Sigmoid colon (tissue), 7 donors: ENCODE measurements around the gene ITPRIP. TPM values are rescaled to one million over a fixed set of nuclear protein-coding genes. Genes with fewer than 3 reads are reported as not detected.

Source experiments
- DNase-seq: peaks from one replicate; pipeline ENCODE4 v3.0.0-alpha.2; 2019
- H3K27ac ChIP-seq, 4 donors: fragments of 200-600 bp; sonication (generic); one replicate each; pipeline ENCODE4 v1.5.1; 2016 to 2019; ENCODE audit warnings: mild to moderate bottlenecking in 1 of 4
- H3K27me3 ChIP-seq, 3 donors: fragments of 200-600 bp; sonication (generic); one replicate each; pipeline ENCODE4 v1.5.1; 2019; ENCODE audit warnings: mild to moderate bottlenecking in 1 of 3
- H3K36me3 ChIP-seq, 4 donors: fragments of 200-600 bp; sonication (generic); one replicate each; pipeline ENCODE4 v1.5.1; 2016 to 2019
- H3K4me1 ChIP-seq, 4 donors: fragments of 200-600 bp; sonication (generic); one replicate each; pipeline ENCODE4 v1.5.1; 2017 to 2019
- H3K4me3 ChIP-seq, 4 donors: fragments of 200-600 bp; sonication (generic); one replicate each; pipeline ENCODE4 v1.5.1; 2017 to 2019; ENCODE audit warnings: mild to moderate bottlenecking in 2 of 4, moderate library complexity in 1 of 4
- H3K9me3 ChIP-seq, 4 donors: fragments of 200-600 bp in 3 of 4; sonication (generic) in 3 of 4; one replicate each; pipeline versions ENCODE4 v1.5.1 to v1.6.1; 2013 to 2019
- EP300 ChIP-seq, 4 donors: sonication (generic); formaldehyde crosslinking; IDR thresholded peaks; one replicate each; pipeline ENCODE4 v1.6.1; 2017; ENCODE audit warnings: antibody characterized with exemption in 4 of 4
- POLR2A ChIP-seq, 2 donors: fragments of 450-650 bp; IDR thresholded peaks; one replicate each; pipeline ENCODE4 v1.6.1; 2016; ENCODE audit warnings: antibody characterized with exemption in 2 of 2, mild to moderate bottlenecking in 2 of 2, moderate library complexity in 2 of 2
- POLR2AphosphoS5 ChIP-seq, 4 donors: sonication (generic); formaldehyde crosslinking; IDR thresholded peaks; one replicate each; pipeline ENCODE4 v1.6.1; 2017; ENCODE audit warnings: antibody characterized with exemption in 4 of 4
- WGBS, 2 donors: extraction: QIAGEN DNeasy Blood & Tissue Kit; methylation state at CpG; one replicate each; pipeline ENCODE4 v1.1.7; 2013; 5-methylcytosine and 5-hydroxymethylcytosine counted together
- intact Hi-C: fragments of 100-400 bp; cut with DNase I; formaldehyde crosslinking; loops from one replicate; pipeline ENCODE4 v1.15.1; 2023
- polyA plus RNA-seq, 3 donors: library from polyadenylated mRNA; stranded (reverse); fragments of 200-250 nt; gene quantifications; one replicate each; pipeline ENCODE4 v1.2.3, GENCODE V29; 2013
- total RNA-seq, 4 donors: library from RNA; depleted of rRNA; stranded (reverse); fragments of >200 nt; gene quantifications; one replicate each; pipeline ENCODE4 v1.1.0, GENCODE V29; 2016
- TF ChIP-seq, protein P1 (sequence below), 4 experiments: fragments of 450-650 bp in 3 of 4; fragments of 200-600 bp in 1 of 4; IDR thresholded peaks; one replicate each; pipeline ENCODE4 v1.5.1; 2016 to 2019; ENCODE audit warnings: antibody characterized with exemption in 4 of 4, mild to moderate bottlenecking in 3 of 4, moderate library complexity in 2 of 4
- donor health status: healthy with polysubstance abuse.
- donor health status: Bipolar disorder and iron deficiency.
- donor health status: healthy.

ITPRIP gene
- total and polyA plus RNA-seq, 7 donors = 1.2 to 22.4 (median 11.4) TPM

DNA sequence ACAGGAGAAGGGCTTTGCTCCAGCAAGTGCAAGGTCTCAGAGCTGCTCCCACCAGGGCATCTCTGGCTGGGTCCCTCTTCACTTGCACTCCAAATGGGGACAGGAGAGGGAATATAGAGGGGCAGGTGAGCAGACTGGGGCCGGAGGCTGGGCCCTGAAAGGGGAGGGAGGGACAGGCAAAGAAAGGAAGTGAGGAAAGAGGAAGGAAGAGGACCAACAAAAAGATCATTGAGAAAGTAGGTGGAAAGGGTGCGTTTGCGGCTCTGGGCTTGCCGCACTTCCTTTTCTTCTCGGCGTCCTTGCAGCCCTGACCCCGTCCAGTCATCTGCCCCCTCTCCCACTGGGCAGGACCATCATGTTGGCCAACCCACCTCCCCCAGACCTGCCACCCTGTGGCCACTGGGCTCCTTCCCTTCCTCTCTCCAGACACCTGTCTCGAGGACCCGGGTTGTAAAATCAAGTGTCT lies 14.0 kb downstream of the ITPRIP start:
- no peak overlapping the region for H3K4me3 ChIP-seq
- WGBS, 2 donors = 63 to 88% methylated on average over 9 of the region's 9 CpGs
- H3K27ac ChIP-seq = peak overlapping the region; percentile 78 to 99 (median 96)
- no peak for TF ChIP-seq POLR2A (IDR thresholded peaks at IDR 0.05)
- no peak for TF ChIP-seq POLR2AphosphoS5 (IDR thresholded peaks at IDR 0.05)
- TF ChIP-seq EP300 (IDR thresholded peaks at IDR 0.05) = no peak
- H3K4me1 ChIP-seq = peaks cover 0 to 97% (median 96%) of the 10 kb centered on the region in 4 donors
- H3K9me3 ChIP-seq = no peaks in the 10 kb centered on the region
- intact Hi-C loops = no loop called here
- peak; percentile 78 for DNase-seq
- no peaks in the 10 kb centered on the region for H3K27me3 ChIP-seq
- H3K36me3 ChIP-seq = no peaks in the 10 kb centered on the region

DNA sequence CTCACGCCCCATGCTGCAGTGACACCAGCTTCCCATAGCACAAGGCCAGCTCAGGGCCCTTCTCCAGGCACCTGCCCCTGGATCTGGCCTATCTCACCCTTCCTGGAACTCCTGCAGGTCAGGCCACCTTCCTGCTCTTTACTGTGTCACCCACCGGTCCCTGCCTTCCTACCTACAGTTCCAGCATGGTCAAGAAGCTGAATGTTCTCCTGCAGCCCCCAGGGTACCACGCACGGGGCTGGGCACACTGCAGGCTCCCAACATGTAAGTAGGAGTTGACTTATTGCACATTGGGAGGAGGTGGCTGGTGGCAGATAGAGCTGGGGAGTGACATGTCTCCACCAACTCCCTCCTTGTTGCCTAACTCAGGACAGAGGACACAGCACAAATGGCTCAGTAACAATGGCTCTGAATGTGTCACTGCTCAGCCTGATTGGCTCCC lies 14.5 kb downstream of the ITPRIP start:
- H3K4me1 ChIP-seq = peaks cover 0 to 97% (median 96%) of the 10 kb centered on the region in 4 donors
- peak overlapping the region in 3 of 4 donors; percentile 75 to 99 (median 99) for H3K27ac ChIP-seq
- WGBS, 2 donors = 90 to 98% methylated on average over 4 of the region's 4 CpGs
- DNase-seq = peak; percentile 63
- H3K9me3 ChIP-seq = no peaks in the 10 kb centered on the region
- no peaks in the 10 kb centered on the region for H3K36me3 ChIP-seq
- H3K27me3 ChIP-seq = no peaks in the 10 kb centered on the region
- intact Hi-C loops = no loop called here
- H3K4me3 ChIP-seq = no peak overlapping the region
- TF ChIP-seq POLR2AphosphoS5 (IDR thresholded peaks at IDR 0.05) (no peak), EP300 (IDR thresholded peaks at IDR 0.05) (no peak), POLR2A (IDR thresholded peaks at IDR 0.05) (no peak)
- TF ChIP-seq, protein P1, sequence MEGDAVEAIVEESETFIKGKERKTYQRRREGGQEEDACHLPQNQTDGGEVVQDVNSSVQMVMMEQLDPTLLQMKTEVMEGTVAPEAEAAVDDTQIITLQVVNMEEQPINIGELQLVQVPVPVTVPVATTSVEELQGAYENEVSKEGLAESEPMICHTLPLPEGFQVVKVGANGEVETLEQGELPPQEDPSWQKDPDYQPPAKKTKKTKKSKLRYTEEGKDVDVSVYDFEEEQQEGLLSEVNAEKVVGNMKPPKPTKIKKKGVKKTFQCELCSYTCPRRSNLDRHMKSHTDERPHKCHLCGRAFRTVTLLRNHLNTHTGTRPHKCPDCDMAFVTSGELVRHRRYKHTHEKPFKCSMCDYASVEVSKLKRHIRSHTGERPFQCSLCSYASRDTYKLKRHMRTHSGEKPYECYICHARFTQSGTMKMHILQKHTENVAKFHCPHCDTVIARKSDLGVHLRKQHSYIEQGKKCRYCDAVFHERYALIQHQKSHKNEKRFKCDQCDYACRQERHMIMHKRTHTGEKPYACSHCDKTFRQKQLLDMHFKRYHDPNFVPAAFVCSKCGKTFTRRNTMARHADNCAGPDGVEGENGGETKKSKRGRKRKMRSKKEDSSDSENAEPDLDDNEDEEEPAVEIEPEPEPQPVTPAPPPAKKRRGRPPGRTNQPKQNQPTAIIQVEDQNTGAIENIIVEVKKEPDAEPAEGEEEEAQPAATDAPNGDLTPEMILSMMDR (IDR thresholded peaks at IDR 0.05) = no peak

DNA sequence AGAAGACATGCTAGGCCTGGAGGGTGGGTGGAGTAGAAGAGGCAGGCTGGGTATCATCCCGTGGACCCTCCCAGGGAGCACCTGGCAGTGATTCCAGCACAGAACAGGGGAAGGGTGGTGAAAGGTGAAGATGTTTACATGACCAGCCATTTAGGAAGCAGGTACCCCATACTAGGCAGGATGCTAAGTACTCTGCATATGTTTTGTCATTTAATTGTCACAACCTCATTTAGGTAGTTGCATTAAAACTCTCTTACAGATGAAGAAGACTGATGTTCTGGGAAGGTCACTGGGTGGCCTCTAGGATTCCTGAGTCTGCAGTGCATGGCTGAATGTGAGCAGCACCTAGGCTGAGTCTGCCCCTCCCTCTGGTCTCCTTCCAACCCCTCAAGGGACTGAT lies 15.2 kb downstream of the ITPRIP start:
- H3K9me3 ChIP-seq = no peaks in the 10 kb centered on the region
- no peaks in the 10 kb centered on the region for H3K27me3 ChIP-seq
- peaks cover 0 to 96% (median 96%) of the 10 kb centered on the region in 4 donors for H3K4me1 ChIP-seq
- TF ChIP-seq EP300 (IDR thresholded peaks at IDR 0.05) (no peak), POLR2AphosphoS5 (IDR thresholded peaks at IDR 0.05) (no peak)
- TF ChIP-seq, protein P1 (IDR thresholded peaks at IDR 0.05) = no peak
- no peak overlapping the region for H3K4me3 ChIP-seq
- peak overlapping the region in 3 of 4 donors; percentile 53 to 99 (median 75) for H3K27ac ChIP-seq
- DNase-seq = peak; percentile 40
- intact Hi-C loops = no loop called here
- WGBS, 2 donors = 84 to 93% methylated on average over 1 of the region's 1 CpG
- H3K36me3 ChIP-seq = no peaks in the 10 kb centered on the region

DNA sequence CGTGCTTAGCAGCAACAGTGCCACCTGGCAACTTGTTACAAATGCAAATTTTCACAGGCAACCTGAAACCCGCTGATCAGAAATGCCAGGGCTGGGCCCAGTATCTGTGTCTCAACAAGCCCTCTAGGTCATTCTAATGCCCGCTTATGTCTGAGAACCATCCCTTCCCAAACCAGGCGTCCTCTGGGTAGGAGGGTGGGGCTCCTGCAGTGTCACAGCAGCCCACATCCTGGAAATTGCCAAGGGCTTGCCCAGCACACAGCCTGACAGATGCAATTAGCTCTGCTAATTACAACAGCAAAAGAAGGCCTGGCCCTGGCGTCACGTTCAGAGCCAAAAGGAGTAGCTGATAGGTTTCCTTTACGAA lies 15.9 kb downstream of the ITPRIP start:
- H3K27me3 ChIP-seq = no peaks in the 10 kb centered on the region
- WGBS, 2 donors = 53 to 55% methylated on average over 7 of the region's 7 CpGs
- H3K9me3 ChIP-seq = no peaks in the 10 kb centered on the region
- intact Hi-C loops = no loop called here
- no peaks in the 10 kb centered on the region for H3K36me3 ChIP-seq
- TF ChIP-seq EP300 (IDR thresholded peaks at IDR 0.05) = no peak
- peaks cover 0 to 96% (median 96%) of the 10 kb centered on the region in 4 donors for H3K4me1 ChIP-seq
- no peak overlapping the region for H3K4me3 ChIP-seq
- H3K27ac ChIP-seq = peak overlapping the region in 3 of 4 donors; percentile 46 to 75 (median 53)
- peak; percentile 66 for DNase-seq

DNA sequence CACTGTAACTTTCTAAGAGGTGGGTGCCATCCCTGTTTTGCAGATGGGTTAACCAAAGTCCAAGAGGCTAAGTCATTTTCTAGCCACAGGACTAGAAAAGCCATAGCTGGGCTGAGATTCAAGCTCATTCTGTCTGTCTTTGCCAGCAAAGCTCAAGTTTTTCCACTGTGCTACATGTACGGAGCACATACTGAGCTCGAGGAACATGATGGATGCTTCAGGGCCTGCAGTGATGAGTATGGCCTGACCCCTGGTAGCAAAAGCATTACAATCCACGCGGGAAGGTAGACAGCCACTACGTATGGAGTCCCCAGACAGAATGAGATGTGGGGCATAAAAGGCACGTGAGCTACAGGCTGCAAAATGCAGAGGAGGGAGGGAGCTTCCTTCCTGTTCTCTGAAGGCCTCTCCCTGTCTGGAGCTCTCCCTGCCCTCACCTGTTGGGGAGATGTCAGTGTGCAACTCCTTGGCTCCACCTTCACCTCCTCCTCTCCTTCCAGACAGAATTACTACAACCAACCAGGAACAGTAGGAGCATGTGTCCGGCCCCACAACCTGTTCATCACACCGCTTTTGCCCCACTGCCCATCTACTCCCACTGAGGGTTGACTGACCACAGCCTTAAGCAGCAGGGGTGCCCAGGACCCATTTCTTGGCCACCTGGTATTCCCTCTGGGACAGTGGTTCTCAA lies 16.4 kb downstream of the ITPRIP start:
- TF ChIP-seq, protein P1 (IDR thresholded peaks at IDR 0.05) = no peak
- no peak for TF ChIP-seq POLR2A (IDR thresholded peaks at IDR 0.05)
- TF ChIP-seq EP300 (IDR thresholded peaks at IDR 0.05) = no peak
- H3K27ac ChIP-seq = peak overlapping the region in 3 of 4 donors; percentile 46 to 75 (median 53)
- DNase-seq = peak; percentile 57
- WGBS, 2 donors = 58 to 86% methylated on average over 8 of the region's 8 CpGs
- no peaks in the 10 kb centered on the region for H3K27me3 ChIP-seq
- H3K9me3 ChIP-seq = no peaks in the 10 kb centered on the region
- intact Hi-C loops = no loop called here
- H3K36me3 ChIP-seq = no peaks in the 10 kb centered on the region
- H3K4me3 ChIP-seq = no peak overlapping the region
- H3K4me1 ChIP-seq = peaks cover 0 to 96% (median 96%) of the 10 kb centered on the region in 4 donors
